ENCODE results near the gene ING1. TPM values are rescaled to one million over a fixed set of nuclear protein-coding genes. Genes with fewer than 3 reads are reported as not detected.
A peak's percentile ranks its signal among the peaks of the same experiment; 100 is the strongest.
"Not testable (repeated sequence)": the region's sequence is repeated elsewhere in the genome, so short reads cannot be mapped to it uniquely, and the experiment has no call there.

The ING1 gene
- total RNA-seq, 1 experiment from 2014 or later: 22.0 TPM

DNA sequence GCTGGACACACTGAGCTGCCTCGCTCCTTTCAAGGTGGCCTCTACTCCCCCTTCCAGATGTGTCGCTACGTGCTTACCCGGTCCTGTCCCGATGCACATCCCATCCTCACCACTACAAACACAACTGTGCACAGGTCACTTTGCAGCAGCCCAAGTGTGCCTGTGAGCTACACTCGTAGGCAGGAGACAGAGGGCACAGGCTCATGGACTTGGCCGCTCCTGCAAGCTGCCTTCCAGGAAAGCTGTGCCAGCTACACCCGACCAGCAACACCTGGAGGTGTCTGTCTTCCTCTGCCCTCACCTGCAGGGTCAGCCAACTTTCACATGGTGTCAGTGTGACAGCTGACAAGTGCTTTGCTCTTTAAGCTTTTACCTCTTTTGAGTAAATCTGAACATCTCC lies 23.0 kb upstream of the ING1 start:
- POLR2A ChIA-PET (ENCODE audit: low non-redundant PET): no interaction called here
- Histone ChIP-seq H3K36me3 (ENCODE audit: insufficient read depth, low read length, poor library complexity, severe bottlenecking) (peaks cover 15% of the 10 kb centered on the region), H3K4me1 (ENCODE audit: insufficient read depth, low read length, poor library complexity, severe bottlenecking) (no peaks in the 10 kb centered on the region), H3K27ac (ENCODE audit: low read depth, low read length, poor library complexity, severe bottlenecking) (no peak overlapping the region), H3K4me3 (ENCODE audit: low read depth, low read length, poor library complexity, severe bottlenecking) (no peak overlapping the region), H3K27me3 (replicated peaks; ENCODE audit: insufficient read depth, low read depth, low read length, poor library complexity) (no peaks in the 10 kb centered on the region), H3K9me3 (ENCODE audit: low read depth, low read length, poor library complexity, severe bottlenecking) (no peaks in the 10 kb centered on the region)
- no TSS peak for BruUV-seq (replicated peaks)
- intact Hi-C loops (cut with micrococcal nuclease; ENCODE audit: unreplicated experiment): no loop called here
- CTCF ChIA-PET: no interaction called here
- TF ChIP-seq EZH2 (IDR thresholded peaks at IDR 0.05; ENCODE audit: borderline replicate concordance, low read depth, low read length, poor library complexity, severe bottlenecking): no peak
- no peak for TF ChIP-seq CTCF (conservative IDR thresholded peaks at IDR 0.05; ENCODE audit: low read depth, low read length)
- no peak for DNase-seq (ENCODE audit: low spot score)

DNA sequence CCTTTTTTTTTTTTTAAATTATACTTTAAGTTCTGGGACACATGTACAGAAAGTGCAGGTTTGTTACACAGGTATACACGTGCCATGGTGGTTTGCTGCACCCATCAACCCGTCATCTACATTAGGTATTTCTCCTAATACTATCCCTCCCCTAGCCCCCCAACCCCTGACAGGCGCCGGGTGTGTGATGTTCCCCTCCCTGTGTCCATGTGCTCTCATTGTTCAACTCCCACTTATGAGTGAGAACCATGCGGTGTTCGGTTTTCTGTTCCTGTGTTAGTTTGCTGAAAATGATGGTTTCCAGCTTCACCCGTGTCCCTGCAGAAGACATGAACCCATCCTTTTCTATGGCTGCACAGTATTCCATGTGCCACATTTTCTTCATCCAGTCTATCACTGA lies 17.7 kb upstream of the ING1 start:
- DNase-seq (ENCODE audit: low spot score); BruUV-seq (replicated peaks); H3K4me3 ChIP-seq (ENCODE audit: low read depth, low read length, poor library complexity, severe bottlenecking); H3K27me3 ChIP-seq (replicated peaks; ENCODE audit: insufficient read depth, low read depth, low read length, poor library complexity); H3K27ac ChIP-seq (ENCODE audit: low read depth, low read length, poor library complexity, severe bottlenecking); CTCF ChIA-PET; H3K9me3 ChIP-seq (ENCODE audit: low read depth, low read length, poor library complexity, severe bottlenecking); H3K4me1 ChIP-seq (ENCODE audit: insufficient read depth, low read length, poor library complexity, severe bottlenecking); intact Hi-C loops (cut with micrococcal nuclease; ENCODE audit: unreplicated experiment); POLR2A ChIA-PET (ENCODE audit: low non-redundant PET): not testable (repeated sequence)
- H3K36me3 ChIP-seq (ENCODE audit: insufficient read depth, low read length, poor library complexity, severe bottlenecking): peaks cover 33% of the 10 kb centered on the region

GRCh38 chr13:110696776-110697175 lies 16.7 kb upstream of the ING1 start:
- no peak overlapping the region for H3K4me3 ChIP-seq (ENCODE audit: low read depth, low read length, poor library complexity, severe bottlenecking)
- ChIA-PET POLR2A (ENCODE audit: low non-redundant PET) (no interaction called here), CTCF (no interaction called here)
- H3K27me3 ChIP-seq (replicated peaks; ENCODE audit: insufficient read depth, low read depth, low read length, poor library complexity): no peaks in the 10 kb centered on the region
- H3K27ac ChIP-seq (ENCODE audit: low read depth, low read length, poor library complexity, severe bottlenecking): peak overlapping the region; percentile 16
- BruUV-seq (replicated peaks): no TSS peak
- H3K36me3 ChIP-seq (ENCODE audit: insufficient read depth, low read length, poor library complexity, severe bottlenecking): peaks cover 43% of the 10 kb centered on the region
- intact Hi-C loops (cut with micrococcal nuclease; ENCODE audit: unreplicated experiment): no loop called here
- no peaks in the 10 kb centered on the region for H3K4me1 ChIP-seq (ENCODE audit: insufficient read depth, low read length, poor library complexity, severe bottlenecking)
- no peak for DNase-seq (ENCODE audit: low spot score)
- TF ChIP-seq EZH2 (IDR thresholded peaks at IDR 0.05; ENCODE audit: borderline replicate concordance, low read depth, low read length, poor library complexity, severe bottlenecking) (no peak), CTCF (conservative IDR thresholded peaks at IDR 0.05; ENCODE audit: low read depth, low read length) (no peak)
- H3K9me3 ChIP-seq (ENCODE audit: low read depth, low read length, poor library complexity, severe bottlenecking): no peaks in the 10 kb centered on the region

DNA sequence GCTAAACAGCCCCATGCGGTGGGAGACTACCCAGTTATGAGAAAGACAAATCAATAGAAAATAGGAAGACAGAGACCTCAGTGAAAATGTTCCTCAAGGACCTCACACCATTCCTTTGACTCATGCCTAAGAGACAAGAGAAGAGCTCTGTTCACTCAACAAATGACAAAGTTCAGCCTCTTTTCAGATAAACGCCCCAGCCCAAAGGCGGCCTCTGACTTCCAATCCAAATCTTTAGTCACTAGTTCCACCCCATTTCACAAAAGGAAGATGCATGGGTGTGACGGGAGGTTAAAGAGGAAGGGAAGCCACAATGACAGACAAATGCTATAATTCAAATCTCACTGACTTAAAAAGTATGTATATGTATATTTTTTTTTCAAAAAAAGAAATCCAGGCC lies 15.7 kb upstream of the ING1 start:
- intact Hi-C loops (cut with micrococcal nuclease; ENCODE audit: unreplicated experiment): no loop called here
- BruUV-seq (replicated peaks): no TSS peak
- no peaks in the 10 kb centered on the region for H3K4me1 ChIP-seq (ENCODE audit: insufficient read depth, low read length, poor library complexity, severe bottlenecking)
- H3K4me3 ChIP-seq (ENCODE audit: low read depth, low read length, poor library complexity, severe bottlenecking): no peak overlapping the region
- CTCF ChIA-PET: no interaction called here
- peaks cover 43% of the 10 kb centered on the region for H3K36me3 ChIP-seq (ENCODE audit: insufficient read depth, low read length, poor library complexity, severe bottlenecking)
- H3K27ac ChIP-seq (ENCODE audit: low read depth, low read length, poor library complexity, severe bottlenecking): no peak overlapping the region
- H3K27me3 ChIP-seq (replicated peaks; ENCODE audit: insufficient read depth, low read depth, low read length, poor library complexity): no peaks in the 10 kb centered on the region
- POLR2A ChIA-PET (ENCODE audit: low non-redundant PET): no interaction called here
- TF ChIP-seq CTCF (conservative IDR thresholded peaks at IDR 0.05; ENCODE audit: low read depth, low read length): no peak
- TF ChIP-seq EZH2 (IDR thresholded peaks at IDR 0.05; ENCODE audit: borderline replicate concordance, low read depth, low read length, poor library complexity, severe bottlenecking): no peak
- H3K9me3 ChIP-seq (ENCODE audit: low read depth, low read length, poor library complexity, severe bottlenecking): no peaks in the 10 kb centered on the region
- DNase-seq (ENCODE audit: low spot score): no peak
